ENCODE data around the gene OR4F15. TPM values are rescaled to one million over a fixed set of nuclear protein-coding genes. Genes with fewer than 3 reads are reported as not detected.

The OR4F15 gene
- polyA plus RNA-seq, 1 of the 3 experiments (the other 2 are of a cell fraction), result not detected

DNA sequence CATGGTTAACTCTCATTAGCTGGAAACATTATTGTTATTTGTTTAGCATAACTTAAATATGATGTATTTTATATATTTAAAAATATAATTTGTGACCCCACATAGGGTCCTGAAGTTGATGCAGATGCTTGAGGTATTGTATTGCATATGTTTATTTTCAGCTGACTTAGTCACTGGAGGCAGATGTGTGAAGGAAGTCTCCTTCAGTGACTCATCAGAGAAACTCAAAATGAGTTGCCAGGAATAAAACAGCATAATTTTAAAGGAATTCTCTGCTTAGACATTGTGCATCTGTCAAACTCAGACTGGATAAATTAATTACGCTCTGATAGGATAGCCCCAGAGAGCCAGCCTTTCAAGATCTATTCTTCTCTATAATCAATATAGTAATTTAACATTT is 16.5 kb upstream of the OR4F15 start:
- H3K79me2 ChIP-seq (ENCODE audit: insufficient read depth), result no peaks in the 10 kb centered on the region
- TF ChIP-seq RAD21 (IDR thresholded peaks at IDR 0.05; ENCODE audit: low read length), result no peak
- TF ChIP-seq TCF12 (IDR thresholded peaks at IDR 0.05), result peak; percentile 80
- no peak for TF ChIP-seq SIN3A (IDR thresholded peaks at IDR 0.05; ENCODE audit: borderline replicate concordance, low read depth, low read length)
- TF ChIP-seq, protein P1, sequence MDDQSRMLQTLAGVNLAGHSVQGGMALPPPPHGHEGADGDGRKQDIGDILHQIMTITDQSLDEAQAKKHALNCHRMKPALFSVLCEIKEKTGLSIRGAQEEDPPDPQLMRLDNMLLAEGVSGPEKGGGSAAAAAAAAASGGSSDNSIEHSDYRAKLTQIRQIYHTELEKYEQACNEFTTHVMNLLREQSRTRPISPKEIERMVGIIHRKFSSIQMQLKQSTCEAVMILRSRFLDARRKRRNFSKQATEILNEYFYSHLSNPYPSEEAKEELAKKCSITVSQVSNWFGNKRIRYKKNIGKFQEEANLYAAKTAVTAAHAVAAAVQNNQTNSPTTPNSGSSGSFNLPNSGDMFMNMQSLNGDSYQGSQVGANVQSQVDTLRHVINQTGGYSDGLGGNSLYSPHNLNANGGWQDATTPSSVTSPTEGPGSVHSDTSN (IDR thresholded peaks at IDR 0.05), result peak; percentile 73
- no peak for TF ChIP-seq RFX5 (IDR thresholded peaks at IDR 0.05; ENCODE audit: low read length)
- TF ChIP-seq POLR2AphosphoS5 (IDR thresholded peaks at IDR 0.05; ENCODE audit: low read depth, low read length), result no peak; the same call in 1 of the 2 replicates
- peak; percentile 80; the same call in 1 of the 2 replicates for TF ChIP-seq FOSL2 (IDR thresholded peaks at IDR 0.05; ENCODE audit: borderline replicate concordance, low read depth)
- TF ChIP-seq MXI1 (IDR thresholded peaks at IDR 0.05; ENCODE audit: low read depth, low read length), result no peak
- peak; percentile 81; the same call in 1 of the 2 replicates for TF ChIP-seq MEF2A (IDR thresholded peaks at IDR 0.05; ENCODE audit: borderline replicate concordance, low read depth)
- peak; percentile 67 for TF ChIP-seq JUND (IDR thresholded peaks at IDR 0.05)
- TF ChIP-seq, protein P2, sequence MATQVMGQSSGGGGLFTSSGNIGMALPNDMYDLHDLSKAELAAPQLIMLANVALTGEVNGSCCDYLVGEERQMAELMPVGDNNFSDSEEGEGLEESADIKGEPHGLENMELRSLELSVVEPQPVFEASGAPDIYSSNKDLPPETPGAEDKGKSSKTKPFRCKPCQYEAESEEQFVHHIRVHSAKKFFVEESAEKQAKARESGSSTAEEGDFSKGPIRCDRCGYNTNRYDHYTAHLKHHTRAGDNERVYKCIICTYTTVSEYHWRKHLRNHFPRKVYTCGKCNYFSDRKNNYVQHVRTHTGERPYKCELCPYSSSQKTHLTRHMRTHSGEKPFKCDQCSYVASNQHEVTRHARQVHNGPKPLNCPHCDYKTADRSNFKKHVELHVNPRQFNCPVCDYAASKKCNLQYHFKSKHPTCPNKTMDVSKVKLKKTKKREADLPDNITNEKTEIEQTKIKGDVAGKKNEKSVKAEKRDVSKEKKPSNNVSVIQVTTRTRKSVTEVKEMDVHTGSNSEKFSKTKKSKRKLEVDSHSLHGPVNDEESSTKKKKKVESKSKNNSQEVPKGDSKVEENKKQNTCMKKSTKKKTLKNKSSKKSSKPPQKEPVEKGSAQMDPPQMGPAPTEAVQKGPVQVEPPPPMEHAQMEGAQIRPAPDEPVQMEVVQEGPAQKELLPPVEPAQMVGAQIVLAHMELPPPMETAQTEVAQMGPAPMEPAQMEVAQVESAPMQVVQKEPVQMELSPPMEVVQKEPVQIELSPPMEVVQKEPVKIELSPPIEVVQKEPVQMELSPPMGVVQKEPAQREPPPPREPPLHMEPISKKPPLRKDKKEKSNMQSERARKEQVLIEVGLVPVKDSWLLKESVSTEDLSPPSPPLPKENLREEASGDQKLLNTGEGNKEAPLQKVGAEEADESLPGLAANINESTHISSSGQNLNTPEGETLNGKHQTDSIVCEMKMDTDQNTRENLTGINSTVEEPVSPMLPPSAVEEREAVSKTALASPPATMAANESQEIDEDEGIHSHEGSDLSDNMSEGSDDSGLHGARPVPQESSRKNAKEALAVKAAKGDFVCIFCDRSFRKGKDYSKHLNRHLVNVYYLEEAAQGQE (IDR thresholded peaks at IDR 0.05; ENCODE audit: low read depth, low read length), result no peak
- H4K20me1 ChIP-seq (ENCODE audit: insufficient read depth), result no peaks in the 10 kb centered on the region
- no peak overlapping the region for H3K4me3 ChIP-seq (ENCODE audit: low read depth in 2 of 2, low read length in 1 of 2)
- DNase-seq, result no peak
- H3K9me2 ChIP-seq, result no peaks in the 10 kb centered on the region; the same call in 1 of the 2 replicates
- ChIA-PET CTCF (no interaction called here), POLR2A (no interaction called here)
- peaks cover 3% of the 10 kb centered on the region for H3F3A ChIP-seq (replicated peaks; ENCODE audit: insufficient read depth)
- no peak overlapping the region; the same call in 1 of the 2 replicates for H3K4me2 ChIP-seq
- peak overlapping the region in 1 of 2 experiments; percentile 26; a peak in 1 of 4 replicates for H3K27ac ChIP-seq (ENCODE audit: low read depth in 2 of 2, low read length in 1 of 2)
- H3K9ac ChIP-seq, result no peak overlapping the region
- 0 out of 2 replicates have a peak, but pooled peaks cover 1% of the 10 kb centered on the region for H3K27me3 ChIP-seq (ENCODE audit: insufficient read depth)
- no peaks in the 10 kb centered on the region for H3K36me3 ChIP-seq (replicated peaks in 1 of 2; ENCODE audit: control insufficient read depth in 1 of 2, insufficient read depth in 2 of 2, low read length in 1 of 2)
- WGBS (ENCODE audit: low lambda C conversion rate), result 0% methylated on average over 1 of the region's 1 CpG
- no peaks in the 10 kb centered on the region for H3K9me3 ChIP-seq
- H2AFZ ChIP-seq (ENCODE audit: low read depth), result no peak overlapping the region
- no peaks in the 10 kb centered on the region; a peak in 1 of 4 replicates for H3K4me1 ChIP-seq (ENCODE audit: control insufficient read depth in 1 of 2, insufficient read depth in 2 of 2, low read depth in 1 of 2, low read length in 1 of 2)

DNA sequence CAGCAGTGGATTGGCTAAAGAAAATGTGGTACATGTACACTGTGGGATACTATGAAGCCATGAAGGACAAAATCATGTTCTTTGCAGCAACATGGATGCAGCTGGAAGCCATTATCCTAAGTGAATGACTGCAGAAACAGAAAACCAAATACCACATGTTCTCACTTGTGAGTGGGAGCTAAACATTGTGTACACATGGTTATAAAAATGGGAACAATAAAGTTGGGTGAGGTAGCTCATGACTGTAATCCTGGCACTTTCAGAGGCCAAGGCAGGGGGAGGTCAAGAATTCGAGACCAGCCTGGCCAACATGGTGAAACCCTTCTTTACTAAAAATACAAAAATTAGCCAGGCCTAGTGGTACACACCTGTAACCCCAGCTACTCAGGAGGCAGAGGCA is 12.3 kb upstream of the OR4F15 start:
- no peak overlapping the region for H3K9ac ChIP-seq
- H3K36me3 ChIP-seq (replicated peaks in 1 of 2; ENCODE audit: control insufficient read depth in 1 of 2, insufficient read depth in 2 of 2, low read length in 1 of 2), result no peaks in the 10 kb centered on the region
- H3F3A ChIP-seq (replicated peaks; ENCODE audit: insufficient read depth), result peaks cover 3% of the 10 kb centered on the region
- TF ChIP-seq SIN3A (IDR thresholded peaks at IDR 0.05; ENCODE audit: borderline replicate concordance, low read depth, low read length) (no peak), NRF1 (IDR thresholded peaks at IDR 0.05; ENCODE audit: low read depth, low read length) (no peak), MEF2A (IDR thresholded peaks at IDR 0.05; ENCODE audit: borderline replicate concordance, low read depth) (no peak), RFX5 (IDR thresholded peaks at IDR 0.05; ENCODE audit: low read length) (no peak), RXRA (IDR thresholded peaks at IDR 0.05; ENCODE audit: borderline replicate concordance, low read depth) (no peak), TAF1 (IDR thresholded peaks at IDR 0.05; ENCODE audit: borderline replicate concordance, low read depth, low read length) (no peak), YY1 (IDR thresholded peaks at IDR 0.05; ENCODE audit: low read depth) (no peak), ELF1 (IDR thresholded peaks at IDR 0.05) (no peak), EZH2phosphoT487 (IDR thresholded peaks at IDR 0.05; ENCODE audit: borderline replicate concordance, low read depth) (no peak), GABPA (IDR thresholded peaks at IDR 0.05; ENCODE audit: low read depth) (no peak)
- TF ChIP-seq, protein P1 (IDR thresholded peaks at IDR 0.05), result no peak
- H3K4me2 ChIP-seq, result no peak overlapping the region
- no peak overlapping the region for H3K4me3 ChIP-seq (ENCODE audit: low read depth in 2 of 2, low read length in 1 of 2)
- POLR2A ChIA-PET, result no interaction called here
- no peaks in the 10 kb centered on the region for H3K27me3 ChIP-seq (ENCODE audit: insufficient read depth)
- no peaks in the 10 kb centered on the region for H3K9me3 ChIP-seq
- peaks cover 0 to 5% of the 10 kb centered on the region in 2 experiments; a peak in 2 of 4 replicates for H3K4me1 ChIP-seq (ENCODE audit: control insufficient read depth in 1 of 2, insufficient read depth in 2 of 2, low read depth in 1 of 2, low read length in 1 of 2)
- CTCF ChIA-PET, result no interaction called here
- no peak overlapping the region for H2AFZ ChIP-seq (ENCODE audit: low read depth)
- H3K9me2 ChIP-seq, result no peaks in the 10 kb centered on the region; the same call in 1 of the 2 replicates
- H4K20me1 ChIP-seq (ENCODE audit: insufficient read depth), result no peaks in the 10 kb centered on the region
- 8% methylated on average over 1 of the region's 1 CpG for WGBS (ENCODE audit: low lambda C conversion rate)
- H3K79me2 ChIP-seq (ENCODE audit: insufficient read depth), result no peaks in the 10 kb centered on the region
- no peak overlapping the region for H3K27ac ChIP-seq (ENCODE audit: low read depth in 2 of 2, low read length in 1 of 2)
- DNase-seq, result no peak
